Measurements from ENCODE around the gene ERCC6L2. TPM values are rescaled to one million over a fixed set of nuclear protein-coding genes. Genes with fewer than 3 reads are reported as not detected.

The ERCC6L2 gene
- total and polyA plus RNA-seq, 2 experiments from 2014 or later = 33.5 to 80.6 TPM

DNA sequence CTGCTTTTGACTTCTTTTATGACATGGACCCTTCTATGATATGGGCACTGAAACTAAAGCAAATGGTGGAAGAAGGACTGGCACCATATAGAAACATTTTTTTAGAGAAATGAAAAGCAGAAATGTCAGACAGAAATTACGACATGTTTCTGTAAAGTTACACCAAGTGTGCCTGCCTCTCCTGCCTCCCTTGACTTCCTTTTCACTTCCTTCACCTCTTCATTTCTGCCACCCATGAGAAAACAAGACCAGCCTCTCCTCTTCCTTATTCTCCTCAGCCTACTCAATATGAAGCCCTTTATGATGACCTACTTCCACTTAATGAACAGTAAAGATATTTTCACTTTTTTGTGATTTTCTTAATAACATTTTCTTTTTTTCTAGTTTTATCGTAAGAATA is 44.5 kb downstream of the ERCC6L2 start:
- H3F3A ChIP-seq (replicated peaks; ENCODE audit: low read depth) = no peaks in the 10 kb centered on the region
- H3K27ac Mint-ChIP-seq = no peak overlapping the region
- H3K27me3 ChIP-seq (ENCODE audit: insufficient read depth) = no peaks in the 10 kb centered on the region
- H2AFZ ChIP-seq = no peak overlapping the region
- H4K20me1 ChIP-seq (replicated peaks; ENCODE audit: insufficient read depth) = no peaks in the 10 kb centered on the region
- no peak overlapping the region for H3K4me2 ChIP-seq
- no peak overlapping the region for H3K4me3 Mint-ChIP-seq
- no peak for DNase-seq (ENCODE audit: low spot score)
- TF ChIP-seq, protein P1, sequence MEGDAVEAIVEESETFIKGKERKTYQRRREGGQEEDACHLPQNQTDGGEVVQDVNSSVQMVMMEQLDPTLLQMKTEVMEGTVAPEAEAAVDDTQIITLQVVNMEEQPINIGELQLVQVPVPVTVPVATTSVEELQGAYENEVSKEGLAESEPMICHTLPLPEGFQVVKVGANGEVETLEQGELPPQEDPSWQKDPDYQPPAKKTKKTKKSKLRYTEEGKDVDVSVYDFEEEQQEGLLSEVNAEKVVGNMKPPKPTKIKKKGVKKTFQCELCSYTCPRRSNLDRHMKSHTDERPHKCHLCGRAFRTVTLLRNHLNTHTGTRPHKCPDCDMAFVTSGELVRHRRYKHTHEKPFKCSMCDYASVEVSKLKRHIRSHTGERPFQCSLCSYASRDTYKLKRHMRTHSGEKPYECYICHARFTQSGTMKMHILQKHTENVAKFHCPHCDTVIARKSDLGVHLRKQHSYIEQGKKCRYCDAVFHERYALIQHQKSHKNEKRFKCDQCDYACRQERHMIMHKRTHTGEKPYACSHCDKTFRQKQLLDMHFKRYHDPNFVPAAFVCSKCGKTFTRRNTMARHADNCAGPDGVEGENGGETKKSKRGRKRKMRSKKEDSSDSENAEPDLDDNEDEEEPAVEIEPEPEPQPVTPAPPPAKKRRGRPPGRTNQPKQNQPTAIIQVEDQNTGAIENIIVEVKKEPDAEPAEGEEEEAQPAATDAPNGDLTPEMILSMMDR (conservative IDR thresholded peaks at IDR 0.05; ENCODE audit: low read depth in 2 of 2) = no peak
- TF ChIP-seq EZH2 (IDR thresholded peaks at IDR 0.05; ENCODE audit: low read depth, unreplicated experiment) (no peak), ZNF114 (CRISPR knock-in tag; IDR thresholded peaks at IDR 0.05) (no peak), POLR2AphosphoS5 (IDR thresholded peaks at IDR 0.05; ENCODE audit: low read depth) (no peak), STAT1 (IDR thresholded peaks at IDR 0.05; ENCODE audit: unreplicated experiment) (no peak), ZNF331 (CRISPR knock-in tag; IDR thresholded peaks at IDR 0.05; ENCODE audit: low read depth) (no peak), NANOG (IDR thresholded peaks at IDR 0.05; ENCODE audit: borderline replicate concordance) (no peak), JUNB (IDR thresholded peaks at IDR 0.05; ENCODE audit: unreplicated experiment) (no peak), CREB1 (CRISPR knock-in tag; IDR thresholded peaks at IDR 0.05; ENCODE audit: low read depth) (no peak), EZH2phosphoT487 (IDR thresholded peaks at IDR 0.05; ENCODE audit: unreplicated experiment) (no peak)
- TF ChIP-seq, protein P2, sequence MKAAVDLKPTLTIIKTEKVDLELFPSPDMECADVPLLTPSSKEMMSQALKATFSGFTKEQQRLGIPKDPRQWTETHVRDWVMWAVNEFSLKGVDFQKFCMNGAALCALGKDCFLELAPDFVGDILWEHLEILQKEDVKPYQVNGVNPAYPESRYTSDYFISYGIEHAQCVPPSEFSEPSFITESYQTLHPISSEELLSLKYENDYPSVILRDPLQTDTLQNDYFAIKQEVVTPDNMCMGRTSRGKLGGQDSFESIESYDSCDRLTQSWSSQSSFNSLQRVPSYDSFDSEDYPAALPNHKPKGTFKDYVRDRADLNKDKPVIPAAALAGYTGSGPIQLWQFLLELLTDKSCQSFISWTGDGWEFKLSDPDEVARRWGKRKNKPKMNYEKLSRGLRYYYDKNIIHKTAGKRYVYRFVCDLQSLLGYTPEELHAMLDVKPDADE (IDR thresholded peaks at IDR 0.05) = no peak
- TF ChIP-seq, protein P3, sequence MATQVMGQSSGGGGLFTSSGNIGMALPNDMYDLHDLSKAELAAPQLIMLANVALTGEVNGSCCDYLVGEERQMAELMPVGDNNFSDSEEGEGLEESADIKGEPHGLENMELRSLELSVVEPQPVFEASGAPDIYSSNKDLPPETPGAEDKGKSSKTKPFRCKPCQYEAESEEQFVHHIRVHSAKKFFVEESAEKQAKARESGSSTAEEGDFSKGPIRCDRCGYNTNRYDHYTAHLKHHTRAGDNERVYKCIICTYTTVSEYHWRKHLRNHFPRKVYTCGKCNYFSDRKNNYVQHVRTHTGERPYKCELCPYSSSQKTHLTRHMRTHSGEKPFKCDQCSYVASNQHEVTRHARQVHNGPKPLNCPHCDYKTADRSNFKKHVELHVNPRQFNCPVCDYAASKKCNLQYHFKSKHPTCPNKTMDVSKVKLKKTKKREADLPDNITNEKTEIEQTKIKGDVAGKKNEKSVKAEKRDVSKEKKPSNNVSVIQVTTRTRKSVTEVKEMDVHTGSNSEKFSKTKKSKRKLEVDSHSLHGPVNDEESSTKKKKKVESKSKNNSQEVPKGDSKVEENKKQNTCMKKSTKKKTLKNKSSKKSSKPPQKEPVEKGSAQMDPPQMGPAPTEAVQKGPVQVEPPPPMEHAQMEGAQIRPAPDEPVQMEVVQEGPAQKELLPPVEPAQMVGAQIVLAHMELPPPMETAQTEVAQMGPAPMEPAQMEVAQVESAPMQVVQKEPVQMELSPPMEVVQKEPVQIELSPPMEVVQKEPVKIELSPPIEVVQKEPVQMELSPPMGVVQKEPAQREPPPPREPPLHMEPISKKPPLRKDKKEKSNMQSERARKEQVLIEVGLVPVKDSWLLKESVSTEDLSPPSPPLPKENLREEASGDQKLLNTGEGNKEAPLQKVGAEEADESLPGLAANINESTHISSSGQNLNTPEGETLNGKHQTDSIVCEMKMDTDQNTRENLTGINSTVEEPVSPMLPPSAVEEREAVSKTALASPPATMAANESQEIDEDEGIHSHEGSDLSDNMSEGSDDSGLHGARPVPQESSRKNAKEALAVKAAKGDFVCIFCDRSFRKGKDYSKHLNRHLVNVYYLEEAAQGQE (IDR thresholded peaks at IDR 0.05; ENCODE audit: unreplicated experiment) = no peak
- TF ChIP-seq, protein P4, sequence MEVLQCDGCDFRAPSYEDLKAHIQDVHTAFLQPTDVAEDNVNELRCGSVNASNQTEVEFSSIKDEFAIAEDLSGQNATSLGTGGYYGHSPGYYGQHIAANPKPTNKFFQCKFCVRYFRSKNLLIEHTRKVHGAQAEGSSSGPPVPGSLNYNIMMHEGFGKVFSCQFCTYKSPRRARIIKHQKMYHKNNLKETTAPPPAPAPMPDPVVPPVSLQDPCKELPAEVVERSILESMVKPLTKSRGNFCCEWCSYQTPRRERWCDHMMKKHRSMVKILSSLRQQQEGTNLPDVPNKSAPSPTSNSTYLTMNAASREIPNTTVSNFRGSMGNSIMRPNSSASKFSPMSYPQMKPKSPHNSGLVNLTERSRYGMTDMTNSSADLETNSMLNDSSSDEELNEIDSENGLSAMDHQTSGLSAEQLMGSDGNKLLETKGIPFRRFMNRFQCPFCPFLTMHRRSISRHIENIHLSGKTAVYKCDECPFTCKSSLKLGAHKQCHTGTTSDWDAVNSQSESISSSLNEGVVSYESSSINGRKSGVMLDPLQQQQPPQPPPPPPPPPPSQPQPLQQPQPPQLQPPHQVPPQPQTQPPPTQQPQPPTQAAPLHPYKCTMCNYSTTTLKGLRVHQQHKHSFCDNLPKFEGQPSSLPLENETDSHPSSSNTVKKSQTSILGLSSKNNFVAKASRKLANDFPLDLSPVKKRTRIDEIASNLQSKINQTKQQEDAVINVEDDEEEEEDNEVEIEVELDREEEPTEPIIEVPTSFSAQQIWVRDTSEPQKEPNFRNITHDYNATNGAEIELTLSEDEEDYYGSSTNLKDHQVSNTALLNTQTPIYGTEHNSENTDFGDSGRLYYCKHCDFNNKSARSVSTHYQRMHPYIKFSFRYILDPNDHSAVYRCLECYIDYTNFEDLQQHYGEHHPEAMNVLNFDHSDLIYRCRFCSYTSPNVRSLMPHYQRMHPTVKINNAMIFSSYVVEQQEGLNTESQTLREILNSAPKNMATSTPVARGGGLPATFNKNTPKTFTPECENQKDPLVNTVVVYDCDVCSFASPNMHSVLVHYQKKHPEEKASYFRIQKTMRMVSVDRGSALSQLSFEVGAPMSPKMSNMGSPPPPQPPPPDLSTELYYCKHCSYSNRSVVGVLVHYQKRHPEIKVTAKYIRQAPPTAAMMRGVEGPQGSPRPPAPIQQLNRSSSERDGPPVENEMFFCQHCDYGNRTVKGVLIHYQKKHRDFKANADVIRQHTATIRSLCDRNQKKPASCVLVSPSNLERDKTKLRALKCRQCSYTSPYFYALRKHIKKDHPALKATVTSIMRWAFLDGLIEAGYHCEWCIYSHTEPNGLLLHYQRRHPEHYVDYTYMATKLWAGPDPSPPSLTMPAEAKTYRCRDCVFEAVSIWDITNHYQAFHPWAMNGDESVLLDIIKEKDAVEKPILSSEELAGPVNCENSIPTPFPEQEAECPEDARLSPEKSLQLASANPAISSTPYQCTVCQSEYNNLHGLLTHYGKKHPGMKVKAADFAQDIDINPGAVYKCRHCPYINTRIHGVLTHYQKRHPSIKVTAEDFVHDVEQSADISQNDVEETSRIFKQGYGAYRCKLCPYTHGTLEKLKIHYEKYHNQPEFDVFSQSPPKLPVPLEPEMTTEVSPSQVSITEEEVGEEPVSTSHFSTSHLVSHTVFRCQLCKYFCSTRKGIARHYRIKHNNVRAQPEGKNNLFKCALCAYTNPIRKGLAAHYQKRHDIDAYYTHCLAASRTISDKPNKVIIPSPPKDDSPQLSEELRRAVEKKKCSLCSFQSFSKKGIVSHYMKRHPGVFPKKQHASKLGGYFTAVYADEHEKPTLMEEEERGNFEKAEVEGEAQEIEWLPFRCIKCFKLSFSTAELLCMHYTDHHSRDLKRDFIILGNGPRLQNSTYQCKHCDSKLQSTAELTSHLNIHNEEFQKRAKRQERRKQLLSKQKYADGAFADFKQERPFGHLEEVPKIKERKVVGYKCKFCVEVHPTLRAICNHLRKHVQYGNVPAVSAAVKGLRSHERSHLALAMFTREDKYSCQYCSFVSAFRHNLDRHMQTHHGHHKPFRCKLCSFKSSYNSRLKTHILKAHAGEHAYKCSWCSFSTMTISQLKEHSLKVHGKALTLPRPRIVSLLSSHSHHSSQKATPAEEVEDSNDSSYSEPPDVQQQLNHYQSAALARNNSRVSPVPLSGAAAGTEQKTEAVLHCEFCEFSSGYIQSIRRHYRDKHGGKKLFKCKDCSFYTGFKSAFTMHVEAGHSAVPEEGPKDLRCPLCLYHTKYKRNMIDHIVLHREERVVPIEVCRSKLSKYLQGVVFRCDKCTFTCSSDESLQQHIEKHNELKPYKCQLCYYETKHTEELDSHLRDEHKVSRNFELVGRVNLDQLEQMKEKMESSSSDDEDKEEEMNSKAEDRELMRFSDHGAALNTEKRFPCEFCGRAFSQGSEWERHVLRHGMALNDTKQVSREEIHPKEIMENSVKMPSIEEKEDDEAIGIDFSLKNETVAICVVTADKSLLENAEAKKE (CRISPR knock-in tag; IDR thresholded peaks at IDR 0.05) = no peak
- peaks cover 6% of the 10 kb centered on the region; the same call in 2 of the 3 replicates for H3K4me1 Mint-ChIP-seq
- no peak for ATAC-seq
- H3K36me3 Mint-ChIP-seq (ENCODE audit: low read depth) = peaks cover 69% of the 10 kb centered on the region
- no peaks in the 10 kb centered on the region for H3K9me2 ChIP-seq (ENCODE audit: insufficient read depth)
- no peaks in the 10 kb centered on the region for H3K79me2 ChIP-seq (replicated peaks; ENCODE audit: insufficient read depth)
- peaks cover 8% of the 10 kb centered on the region; the same call in 2 of the 3 replicates for H3K9me3 Mint-ChIP-seq
- no peaks in the 10 kb centered on the region for H3K27me3 Mint-ChIP-seq (ENCODE audit: insufficient read depth, low read depth, poor library complexity)
- H3K4me1 ChIP-seq (ENCODE audit: insufficient read depth) = peaks cover under 1% of the 10 kb centered on the region
- no peak overlapping the region for H3K4me3 ChIP-seq
- H3K27ac ChIP-seq (ENCODE audit: low read depth) = no peak overlapping the region
- H3K36me3 ChIP-seq (ENCODE audit: insufficient read depth) = peaks cover 28% of the 10 kb centered on the region; the same call in 1 of the 2 replicates
